ENCODE results near the gene SH3BGRL2. TPM values are rescaled to one million over a fixed set of nuclear protein-coding genes. Genes with fewer than 3 reads are reported as not detected.

The SH3BGRL2 gene
- 10 to 100 TPM in 5 of 8 experiments, 1 to 10 TPM in 3; 4.1 to 44.6 (median 17.8) TPM for total RNA-seq

DNA sequence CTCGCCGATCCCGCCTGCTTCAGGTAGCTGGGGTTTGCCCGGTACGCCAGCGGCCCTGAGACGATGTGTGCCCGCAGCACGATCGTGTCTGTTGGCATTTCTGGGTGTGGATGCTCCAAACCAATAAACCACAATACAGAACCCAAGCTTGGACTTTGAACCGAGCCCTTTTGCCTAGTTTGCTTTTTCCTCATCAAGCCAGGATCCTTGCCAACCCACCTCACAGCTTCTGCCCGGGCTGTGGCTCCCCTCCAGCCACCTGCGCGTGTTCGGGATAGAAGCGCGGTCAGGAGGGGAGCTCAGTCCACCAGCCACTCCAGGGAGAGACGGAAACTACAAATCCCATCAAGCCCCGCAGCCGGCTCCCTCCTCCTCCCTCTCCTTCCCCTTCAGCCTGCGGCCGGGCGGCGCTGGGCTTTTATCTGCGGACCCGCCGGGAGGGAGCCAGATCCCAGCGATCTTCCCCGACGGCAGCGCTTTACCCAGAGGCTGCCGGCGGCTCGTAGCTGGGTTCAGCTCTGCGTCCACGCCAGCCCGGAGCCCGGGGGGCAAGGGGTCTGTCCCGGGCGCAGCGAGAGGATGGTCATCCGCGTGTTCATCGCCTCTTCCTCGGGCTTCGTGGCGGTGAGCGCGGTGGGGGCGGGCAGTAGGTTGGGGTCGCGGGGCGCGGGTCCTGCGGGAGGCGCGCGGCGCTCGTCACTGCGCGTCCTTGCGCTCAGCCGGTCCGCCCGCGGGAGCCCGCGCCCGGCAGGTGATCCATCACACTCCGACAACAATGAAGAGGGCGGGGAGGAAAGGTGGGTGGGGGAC, at the start of gene SH3BGRL2:
TSS of gene SH3BGRL2 (plus strand) at position 447 of the 810 bp plus-strand sequence. CDS start at position 580, 133 bp downstream.
- peak within 1 kb of the TSS; percentile 82 to 98 (median 88) for H3K4me3 ChIP-seq
- WGBS, 10 experiments, result 0 to 6% (median 3%) methylated on average over 5 to 11 of the region's 72 CpGs; no CpG with 5 or more reads in 5 of the 10 experiments
- in situ Hi-C loops (cut with MboI; ENCODE audit: low pct_unique_long_range_greater_than_20kb in 2 of 9, low sequenced_read_pairs in 9 of 9, unreplicated experiment in 9 of 9), result no loop called here
- peaks cover 3 to 26% of the 10 kb centered on the region in 2 donors for H3K4me1 ChIP-seq (replicated peaks in 1 of 2)
- peak; percentile 93 to 98 (median 96) for ATAC-seq (replicated peaks in 6 of 8)
- peak within 1 kb of the TSS; percentile 94 for H3K27ac ChIP-seq

DNA sequence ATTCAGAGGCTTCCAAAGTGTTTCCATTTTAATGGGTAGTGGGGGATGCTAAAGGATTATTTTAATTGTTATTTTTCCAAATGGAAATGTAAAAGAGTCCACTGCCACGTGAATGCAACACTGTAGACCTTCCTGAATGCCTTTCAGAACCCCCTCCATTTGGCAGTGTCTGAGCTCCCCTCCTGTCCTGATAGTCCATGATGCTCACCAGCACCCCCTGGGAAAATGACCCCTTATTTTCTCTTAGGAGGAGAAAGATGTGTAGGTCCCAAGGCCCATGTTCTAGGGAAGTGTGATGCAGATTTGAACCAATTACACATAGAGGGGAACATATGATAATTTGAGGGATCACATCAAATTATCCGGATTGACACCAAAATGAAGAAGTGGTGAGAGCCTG, 46.8 kb upstream of the SH3BGRL2 start:
- Histone ChIP-seq H3K4me3 (no peak overlapping the region), H3K4me1 (replicated peaks in 1 of 2) (no peaks in the 10 kb centered on the region), H3K27ac (no peak overlapping the region)
- in situ Hi-C loops (cut with MboI; ENCODE audit: low pct_unique_long_range_greater_than_20kb in 2 of 9, low sequenced_read_pairs in 9 of 9, unreplicated experiment in 9 of 9), result loop anchor here in 1 of 9 experiments (25.0 kb wide), 1 partner anchor 278 kb away; no protein-coding TSS in a partner anchor
- no peak for ATAC-seq (replicated peaks in 6 of 8)
- WGBS, 10 experiments, result 33 to 100% (median 86%) methylated on average over 1 to 2 of the region's 2 CpGs; no CpG with 5 or more reads in 3 of the 10 experiments

DNA sequence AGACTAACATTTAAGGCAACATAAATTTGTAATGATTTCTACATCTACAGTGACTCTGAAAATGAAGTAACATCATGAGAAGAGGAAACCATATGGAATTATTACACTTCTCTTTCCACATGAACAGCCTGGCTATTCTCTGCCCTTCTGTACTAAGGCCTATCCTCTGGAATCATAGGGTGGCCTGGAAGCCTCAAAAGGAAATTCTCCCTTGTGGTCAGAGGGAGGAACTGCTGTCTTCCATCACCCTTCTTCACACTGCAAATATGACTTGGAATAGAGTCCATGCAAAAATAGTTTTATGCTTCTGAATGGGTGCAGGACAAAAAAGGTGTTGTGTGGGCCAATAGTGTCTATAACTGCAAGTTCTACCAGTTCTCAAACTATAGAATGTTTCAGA, 44.6 kb upstream of the SH3BGRL2 start:
- H3K4me1 ChIP-seq (replicated peaks in 1 of 2), result no peaks in the 10 kb centered on the region
- peak in 3 of 8 experiments; percentile 74 to 80 (median 77) for ATAC-seq (replicated peaks in 6 of 8)
- in situ Hi-C loops (cut with MboI; ENCODE audit: low pct_unique_long_range_greater_than_20kb in 2 of 9, low sequenced_read_pairs in 9 of 9, unreplicated experiment in 9 of 9), result loop anchor here in 1 of 9 experiments (25.0 kb wide), 1 partner anchor 276 kb away; no protein-coding TSS in a partner anchor
- no peak overlapping the region for H3K4me3 ChIP-seq
- no peak overlapping the region for H3K27ac ChIP-seq

DNA sequence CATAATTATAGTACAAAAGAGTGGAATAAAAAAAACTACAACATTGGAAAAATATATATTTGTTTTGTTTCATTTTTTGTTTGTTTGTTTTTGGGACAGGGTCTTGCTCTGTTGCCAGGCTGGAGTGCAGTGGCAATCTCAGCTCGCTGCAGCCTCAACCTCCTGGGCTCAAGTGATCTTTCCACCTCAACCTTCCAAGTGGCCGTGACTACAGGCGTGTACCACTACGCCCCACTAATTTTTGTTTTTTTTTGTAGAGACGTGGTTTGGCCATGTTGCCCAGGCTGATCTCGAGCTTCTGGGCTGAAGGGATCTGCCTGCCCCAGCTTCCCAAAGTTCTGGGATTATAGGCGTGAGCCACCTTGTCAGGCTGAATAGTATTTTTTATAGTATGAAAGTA, 41.4 kb upstream of the SH3BGRL2 start:
- no peak overlapping the region for H3K4me3 ChIP-seq
- no peak for ATAC-seq (replicated peaks in 6 of 8)
- H3K27ac ChIP-seq, result no peak overlapping the region
- in situ Hi-C loops (cut with MboI; ENCODE audit: low pct_unique_long_range_greater_than_20kb in 2 of 9, low sequenced_read_pairs in 9 of 9, unreplicated experiment in 9 of 9), result loop anchor here in 1 of 9 experiments (25.0 kb wide), 1 partner anchor 273 kb away; no protein-coding TSS in a partner anchor
- no peaks in the 10 kb centered on the region for H3K4me1 ChIP-seq (replicated peaks in 1 of 2)
- 57 to 100% (median 86%) methylated on average over 2 to 7 of the region's 7 CpGs; no CpG with 5 or more reads in 2 of the 10 experiments for WGBS, 10 experiments

DNA sequence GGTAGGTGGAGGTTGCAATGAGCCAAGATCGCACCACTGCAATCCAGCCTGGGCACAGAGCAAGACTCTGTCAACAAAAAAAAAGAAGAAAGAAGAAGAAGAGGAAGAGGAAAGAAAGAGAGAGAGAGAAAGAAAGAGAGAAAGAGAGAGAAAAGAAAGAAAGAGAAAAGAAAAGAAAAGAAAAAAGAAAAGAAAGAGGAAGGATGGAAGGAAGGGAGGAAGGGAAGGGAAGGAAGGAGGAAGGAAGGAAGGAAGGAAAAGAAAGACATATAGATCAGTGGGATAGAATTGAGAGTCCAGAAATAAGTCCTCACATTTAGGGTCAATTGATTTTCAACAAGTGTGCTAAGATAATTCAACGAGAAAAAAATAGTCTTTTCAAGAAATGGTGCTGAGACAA, 34.0 kb upstream of the SH3BGRL2 start:
- no peak for ATAC-seq (replicated peaks in 6 of 8)
- Histone ChIP-seq H3K4me3 (no peak overlapping the region), H3K27ac (no peak overlapping the region), H3K4me1 (replicated peaks in 1 of 2) (peaks cover 0 to 2% of the 10 kb centered on the region in 2 donors)
- in situ Hi-C loops (cut with MboI; ENCODE audit: low pct_unique_long_range_greater_than_20kb in 2 of 9, low sequenced_read_pairs in 9 of 9, unreplicated experiment in 9 of 9), result loop anchor here in 1 of 9 experiments (25.0 kb wide), 1 partner anchor 265 kb away; no protein-coding TSS in a partner anchor
- WGBS, 10 experiments, result 94 to 100% (median 100%) methylated on average over 1 to 2 of the region's 2 CpGs; no CpG with 5 or more reads in 1 of the 10 experiments

DNA sequence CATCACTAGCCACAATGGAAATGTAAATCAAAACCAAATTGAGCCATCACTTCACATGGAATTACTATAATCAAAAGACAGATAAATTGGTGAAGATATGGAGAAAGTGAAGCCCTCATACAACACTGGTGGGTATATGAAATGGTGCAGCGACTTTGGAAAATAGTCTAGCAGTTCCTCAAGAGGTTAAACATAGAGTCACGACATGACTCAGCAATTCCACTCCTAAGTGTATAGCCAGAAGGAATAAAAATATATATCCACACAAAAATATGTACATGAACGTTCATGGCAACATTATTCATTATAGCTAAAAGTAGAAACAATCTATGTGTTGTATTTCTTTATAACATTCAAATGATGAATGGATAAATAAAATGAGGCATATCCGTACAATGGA, 33.1 kb upstream of the SH3BGRL2 start:
- ATAC-seq (replicated peaks in 6 of 8), result no peak
- Histone ChIP-seq H3K4me1 (replicated peaks in 1 of 2) (peaks cover 2 to 5% of the 10 kb centered on the region in 2 donors), H3K27ac (no peak overlapping the region), H3K4me3 (no peak overlapping the region)
- WGBS, 10 experiments, result 48 to 100% (median 82%) methylated on average over 1 to 4 of the region's 4 CpGs
- in situ Hi-C loops (cut with MboI; ENCODE audit: low pct_unique_long_range_greater_than_20kb in 2 of 9, low sequenced_read_pairs in 9 of 9, unreplicated experiment in 9 of 9), result loop anchor here in 1 of 9 experiments (25.0 kb wide), 1 partner anchor 264 kb away; no protein-coding TSS in a partner anchor

DNA sequence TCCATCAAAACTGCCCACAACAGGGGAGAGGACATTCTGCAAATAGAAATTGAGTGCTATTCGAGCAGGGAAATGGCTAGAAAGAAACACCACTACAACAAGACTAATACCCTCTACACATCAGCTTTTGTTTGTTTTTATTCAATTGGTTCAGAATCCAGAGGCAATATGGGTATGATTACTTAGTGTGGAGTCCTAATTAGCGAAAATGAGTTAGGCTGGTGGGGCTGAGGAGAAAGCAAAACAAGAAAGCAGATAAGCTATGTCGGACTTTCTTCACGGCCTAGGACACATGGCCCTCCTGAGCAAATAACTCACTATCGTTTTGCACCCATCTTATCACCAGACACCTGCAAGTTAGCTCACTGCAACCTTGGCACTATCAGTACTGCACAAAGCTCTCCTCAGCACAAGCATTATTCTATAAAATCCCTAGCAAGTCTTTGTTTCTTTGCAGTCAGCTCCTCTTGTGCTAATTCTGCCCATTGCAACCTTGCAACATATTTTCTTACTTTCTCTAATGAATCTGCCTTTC, 31.3 kb upstream of the SH3BGRL2 start:
- Histone ChIP-seq H3K27ac (no peak overlapping the region), H3K4me3 (no peak overlapping the region), H3K4me1 (replicated peaks in 1 of 2) (peaks cover 2 to 8% of the 10 kb centered on the region in 2 donors)
- ATAC-seq (replicated peaks in 6 of 8), result no peak
- in situ Hi-C loops (cut with MboI; ENCODE audit: low pct_unique_long_range_greater_than_20kb in 2 of 9, low sequenced_read_pairs in 9 of 9, unreplicated experiment in 9 of 9), result loop anchor here in 1 of 9 experiments (25.0 kb wide), 1 partner anchor 263 kb away; no protein-coding TSS in a partner anchor
- 60 to 97% (median 86%) methylated on average over 1 to 5 of the region's 5 CpGs; no CpG with 5 or more reads in 3 of the 10 experiments for WGBS, 10 experiments

DNA sequence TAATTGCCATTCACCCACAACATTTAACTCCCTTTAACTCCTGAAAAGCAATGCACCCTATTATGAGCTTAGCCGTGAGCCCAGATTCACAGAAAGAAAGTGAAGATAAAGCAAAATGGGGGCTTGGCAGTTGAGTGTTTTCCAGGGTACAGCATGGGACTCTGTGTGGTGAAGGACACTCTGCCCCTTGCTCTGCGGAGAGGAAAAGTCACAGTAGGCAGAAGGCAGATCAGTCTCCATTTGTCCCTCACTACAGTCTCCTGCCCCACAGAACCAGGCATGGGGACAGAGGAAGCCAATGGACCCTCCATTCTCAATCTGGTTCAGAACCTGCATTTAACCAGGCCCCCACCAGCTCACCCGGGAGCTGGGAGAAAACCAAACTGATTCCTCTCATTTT, 30.8 kb upstream of the SH3BGRL2 start:
- H3K4me1 ChIP-seq (replicated peaks in 1 of 2), result peaks cover 2 to 8% of the 10 kb centered on the region in 2 donors
- ATAC-seq (replicated peaks in 6 of 8), result peak in 3 of 8 experiments; percentile 16 to 39 (median 27)
- 71 to 100% (median 100%) methylated on average over 1 to 2 of the region's 3 CpGs for WGBS, 10 experiments
- in situ Hi-C loops (cut with MboI; ENCODE audit: low pct_unique_long_range_greater_than_20kb in 2 of 9, low sequenced_read_pairs in 9 of 9, unreplicated experiment in 9 of 9), result no loop called here
- H3K27ac ChIP-seq, result peak overlapping the region in 1 of 2 donors; percentile 40
- no peak overlapping the region for H3K4me3 ChIP-seq

DNA sequence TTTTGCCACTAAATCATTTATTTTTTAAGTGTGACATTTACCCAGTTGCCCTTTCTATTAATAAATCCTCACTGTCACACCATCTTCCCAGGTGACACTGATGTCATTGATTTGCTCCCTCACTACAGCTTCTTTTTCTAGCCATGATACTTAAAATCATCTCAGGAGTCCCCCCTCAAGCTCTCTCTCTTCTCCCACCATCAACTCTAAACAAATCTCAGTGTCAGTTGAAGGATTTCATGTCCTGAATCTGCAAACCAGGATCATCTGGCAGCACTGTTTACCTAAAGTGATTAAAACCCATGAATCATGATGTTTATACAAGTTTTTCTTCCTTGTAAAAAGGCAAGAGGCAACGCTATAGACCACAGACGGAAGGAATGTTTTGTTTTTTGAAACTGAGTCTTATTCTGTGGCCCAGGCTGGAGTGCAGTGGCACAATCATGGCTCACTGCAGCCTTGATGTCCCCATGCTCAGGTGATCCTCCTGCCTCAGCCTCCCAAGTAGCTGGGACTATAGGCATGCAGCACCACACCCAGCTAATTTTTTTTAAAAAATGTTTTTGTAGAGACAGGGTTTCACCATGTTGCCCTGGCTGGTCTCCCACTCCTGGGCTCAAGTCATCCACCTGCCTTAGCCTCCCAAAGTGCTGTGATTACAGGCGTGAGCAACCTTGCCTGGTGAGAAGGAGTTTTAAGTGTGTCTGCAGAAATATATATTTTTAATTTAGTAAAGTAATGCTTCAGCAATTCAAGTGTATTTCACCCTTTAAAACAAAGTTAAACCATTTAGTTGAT, 30.1 kb upstream of the SH3BGRL2 start:
- no peak overlapping the region for H3K27ac ChIP-seq
- in situ Hi-C loops (cut with MboI; ENCODE audit: low pct_unique_long_range_greater_than_20kb in 2 of 9, low sequenced_read_pairs in 9 of 9, unreplicated experiment in 9 of 9), result no loop called here
- WGBS, 10 experiments, result 0 to 100% (median 82%) methylated on average over 1 to 3 of the region's 3 CpGs; no CpG with 5 or more reads in 3 of the 10 experiments
- H3K4me3 ChIP-seq, result no peak overlapping the region
- ATAC-seq (replicated peaks in 6 of 8), result peak in 4 of 8 experiments; percentile 40 to 78 (median 50)
- peaks cover 2 to 8% of the 10 kb centered on the region in 2 donors for H3K4me1 ChIP-seq (replicated peaks in 1 of 2)

DNA sequence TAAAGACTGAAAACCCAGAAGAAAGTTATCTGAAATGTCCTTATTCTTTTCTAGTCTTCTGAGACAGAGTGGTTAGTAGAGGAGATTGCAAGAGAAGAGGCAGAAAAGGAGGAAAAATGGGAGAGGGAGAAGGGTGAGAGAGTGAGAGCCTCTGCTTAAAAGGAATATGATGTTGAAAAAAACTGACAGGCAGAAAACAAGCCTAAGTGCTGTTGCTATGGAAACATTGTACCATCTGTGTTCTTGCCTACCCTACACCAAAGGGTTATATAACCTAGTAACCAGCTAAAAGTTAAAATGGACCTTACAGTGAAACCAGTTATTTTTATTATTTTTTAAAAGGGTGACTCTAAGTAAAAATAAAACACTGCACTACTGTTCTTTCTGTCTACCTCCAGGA, 28.3 kb upstream of the SH3BGRL2 start:
- peaks cover 2 to 8% of the 10 kb centered on the region in 2 donors for H3K4me1 ChIP-seq (replicated peaks in 1 of 2)
- H3K4me3 ChIP-seq, result no peak overlapping the region
- no peak overlapping the region for H3K27ac ChIP-seq

DNA sequence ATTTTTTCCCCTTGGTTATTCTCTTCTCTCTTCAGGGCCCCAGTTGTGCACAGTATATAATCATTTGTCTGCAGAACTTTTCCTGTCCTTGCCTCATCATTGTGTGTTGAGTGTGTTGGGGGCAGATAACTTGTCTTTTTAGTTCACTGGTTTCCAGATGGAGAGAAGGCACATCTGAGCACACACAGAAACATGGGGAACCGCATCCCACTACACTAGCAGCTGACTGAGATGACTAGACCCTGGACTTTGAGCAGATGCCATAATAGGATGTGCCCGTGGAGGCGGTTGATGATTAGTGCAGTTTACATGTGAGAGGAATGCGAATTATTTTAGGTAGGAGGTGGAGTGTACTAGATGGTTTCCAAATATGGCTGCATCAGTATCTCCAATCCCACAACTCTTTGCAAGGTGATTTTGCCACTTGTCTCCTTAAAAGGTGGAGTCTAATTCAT, 26.5 kb upstream of the SH3BGRL2 start:
- 64 to 100% (median 93%) methylated on average over 2 to 4 of the region's 4 CpGs; no CpG with 5 or more reads in 4 of the 10 experiments for WGBS, 10 experiments
- in situ Hi-C loops (cut with MboI; ENCODE audit: low pct_unique_long_range_greater_than_20kb in 2 of 9, low sequenced_read_pairs in 9 of 9, unreplicated experiment in 9 of 9), result no loop called here
- ATAC-seq (replicated peaks in 6 of 8), result peak in 1 of 8 experiments; percentile 17
- Histone ChIP-seq H3K27ac (no peak overlapping the region), H3K4me1 (replicated peaks in 1 of 2) (peaks cover 2 to 8% of the 10 kb centered on the region in 2 donors), H3K4me3 (no peak overlapping the region)

More for the DNA sequence above, 28.3 kb upstream of the SH3BGRL2 start:
- in situ Hi-C loops (cut with MboI; ENCODE audit: low pct_unique_long_range_greater_than_20kb in 2 of 9, low sequenced_read_pairs in 9 of 9, unreplicated experiment in 9 of 9), result no loop called here
- peak in 2 of 8 experiments; percentile 45 to 46 for ATAC-seq (replicated peaks in 6 of 8)

DNA sequence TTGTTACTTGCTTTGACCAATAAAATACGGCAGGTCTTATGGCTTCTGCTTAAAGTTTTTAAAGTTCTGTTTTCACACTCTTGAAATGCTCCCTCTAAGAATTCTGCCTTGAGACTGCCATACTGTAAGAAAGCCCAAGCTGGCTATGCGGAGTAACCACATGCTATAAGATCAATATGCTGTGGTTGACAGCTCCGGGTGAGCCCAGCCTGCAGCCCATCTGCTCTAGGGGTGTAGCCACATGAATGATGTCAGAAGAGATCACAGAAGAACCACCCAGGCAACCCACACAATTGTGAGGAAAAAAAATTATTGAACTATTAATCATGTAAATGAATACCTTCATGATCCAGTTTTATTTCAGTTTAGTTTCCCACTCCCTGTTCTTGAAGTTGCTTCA, 26.1 kb upstream of the SH3BGRL2 start:
- in situ Hi-C loops (cut with MboI; ENCODE audit: low pct_unique_long_range_greater_than_20kb in 2 of 9, low sequenced_read_pairs in 9 of 9, unreplicated experiment in 9 of 9), result no loop called here
- ATAC-seq (replicated peaks in 6 of 8), result peak in 2 of 8 experiments; percentile 51 to 88
- 20 to 100% (median 67%) methylated on average over 1 to 3 of the region's 3 CpGs; no CpG with 5 or more reads in 5 of the 10 experiments for WGBS, 10 experiments
- Histone ChIP-seq H3K4me3 (no peak overlapping the region), H3K27ac (no peak overlapping the region), H3K4me1 (replicated peaks in 1 of 2) (peaks cover 2 to 8% of the 10 kb centered on the region in 2 donors)

All from motor neuron (in vitro differentiated cells).